Measurements from ENCODE around the gene SEC23IP.
A peak's percentile ranks its signal among the peaks of the same experiment; 100 is the strongest.

The SEC23IP gene

GRCh38 chr10:119892188-119893065, at the start of gene SEC23IP:
SEC23IP (plus strand) TSS chr10:119892730; CDS start chr10:119892783, 53 bp downstream.
- peak; percentile 92; the same call in 1 of the 2 replicates for TF ChIP-seq POLR2A (IDR thresholded peaks at IDR 0.05; ENCODE audit: low read depth, low read length)
- DNase-seq (ENCODE audit: insufficient read length, low spot score), result peak; percentile 94
- FAIRE-seq, result no peak

GRCh38 chr10:119845656-119846055, 46.9 kb upstream of the SEC23IP start:
- DNase-seq (ENCODE audit: insufficient read length, low spot score) (no peak), FAIRE-seq (no peak)
- no peak for TF ChIP-seq POLR2A (IDR thresholded peaks at IDR 0.05; ENCODE audit: low read depth, low read length)

DNA sequence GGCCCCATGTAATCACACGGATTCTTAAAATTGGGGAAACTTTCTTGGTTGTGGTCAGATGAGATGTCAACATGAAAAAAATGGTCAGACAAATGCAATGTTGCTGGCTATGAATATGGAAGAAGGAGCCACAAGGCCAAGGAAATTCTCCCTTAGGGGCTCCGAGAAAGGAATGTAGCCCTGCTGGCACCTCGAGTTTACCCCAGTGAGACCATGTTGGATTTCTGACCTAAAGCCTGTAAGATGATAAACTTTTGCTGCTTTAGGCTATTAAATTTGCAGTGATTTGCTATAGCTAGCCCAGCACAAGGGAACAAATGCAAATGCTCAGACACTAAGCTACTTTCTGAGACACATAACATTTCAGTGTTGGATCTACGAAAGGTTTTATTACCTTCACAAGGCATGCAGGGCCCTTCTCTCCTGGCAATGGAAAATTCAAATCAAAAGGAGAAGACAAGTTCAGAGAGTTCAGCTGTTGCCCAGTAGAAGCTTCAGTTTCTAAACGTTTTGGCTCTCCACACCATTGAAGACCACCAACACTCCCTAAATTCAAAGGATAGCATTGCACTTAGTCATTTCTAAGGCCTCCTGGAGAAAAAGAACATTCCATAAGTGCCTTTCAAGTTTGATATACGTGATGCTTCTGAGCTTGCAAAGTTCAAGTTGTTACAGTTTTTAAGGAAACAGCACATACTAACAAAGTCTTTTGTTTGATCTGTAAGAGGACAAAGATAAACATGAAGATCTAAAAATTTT, 43.3 kb upstream of the SEC23IP start:
- no peak for TF ChIP-seq POLR2A (IDR thresholded peaks at IDR 0.05; ENCODE audit: low read depth, low read length)
- peak; percentile 14 for DNase-seq (ENCODE audit: insufficient read length, low spot score)
- FAIRE-seq, result no peak

DNA sequence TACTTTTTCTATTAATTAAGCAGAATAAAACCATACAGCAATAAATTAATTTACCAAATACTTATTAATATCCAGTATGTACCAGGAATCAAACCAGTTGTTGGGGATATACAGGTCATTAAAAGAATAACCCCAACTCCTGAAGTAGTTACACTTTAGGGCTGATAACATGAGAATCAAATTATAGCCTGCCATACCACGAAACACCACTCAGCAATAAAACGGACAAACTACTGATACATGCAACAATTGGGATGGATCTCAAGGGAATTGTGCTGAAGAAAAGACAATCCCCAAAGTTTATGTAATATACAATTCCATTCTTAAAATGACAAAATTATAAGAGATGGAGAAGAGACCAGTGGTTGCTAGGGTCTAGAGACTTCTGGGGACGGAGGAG, 42.6 kb upstream of the SEC23IP start:
- no peak for FAIRE-seq
- TF ChIP-seq POLR2A (IDR thresholded peaks at IDR 0.05; ENCODE audit: low read depth, low read length), result no peak
- DNase-seq (ENCODE audit: insufficient read length, low spot score), result no peak

DNA sequence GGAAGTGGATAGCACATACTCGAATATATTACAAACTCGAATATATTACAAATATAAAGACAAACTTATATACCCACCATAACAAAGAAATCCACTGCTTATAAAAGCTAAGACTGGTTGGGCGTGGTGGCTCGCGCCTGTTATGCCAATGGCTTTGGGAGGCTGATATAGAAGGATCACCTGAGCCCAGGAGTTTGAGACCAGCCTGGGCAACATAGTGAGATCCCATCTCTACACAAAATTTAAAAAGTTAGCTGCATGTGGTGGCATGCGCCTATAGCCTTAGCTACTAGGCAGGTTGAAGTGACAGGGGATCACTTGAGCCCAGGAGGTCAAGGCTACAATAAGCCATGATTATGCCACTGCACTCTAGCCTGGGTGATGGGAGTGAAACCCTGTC, 40.3 kb upstream of the SEC23IP start:
- TF ChIP-seq POLR2A (IDR thresholded peaks at IDR 0.05; ENCODE audit: low read depth, low read length), result no peak
- no peak for FAIRE-seq
- DNase-seq (ENCODE audit: insufficient read length, low spot score), result no peak

DNA sequence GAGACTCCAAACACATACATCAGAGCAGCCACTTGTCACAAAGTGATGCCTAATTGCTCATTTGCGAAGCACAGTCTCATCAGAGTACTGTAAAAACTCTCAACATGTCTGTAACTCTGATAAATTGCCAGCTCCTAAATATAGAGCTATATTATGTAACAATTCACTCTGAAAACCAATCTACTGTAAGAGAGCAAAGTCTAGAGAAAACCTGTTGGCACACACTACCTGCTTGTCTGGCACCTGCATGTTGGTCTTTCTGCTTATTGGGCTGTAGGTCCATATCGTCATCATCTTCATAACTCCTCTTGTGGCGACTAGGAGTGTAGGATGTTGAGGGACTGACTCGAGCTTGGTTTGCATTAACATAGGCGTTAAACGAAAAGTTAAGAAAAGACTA, 39.7 kb upstream of the SEC23IP start:
- TF ChIP-seq POLR2A (IDR thresholded peaks at IDR 0.05; ENCODE audit: low read depth, low read length), result no peak
- DNase-seq (ENCODE audit: insufficient read length, low spot score), result no peak
- no peak for FAIRE-seq

GRCh38 chr10:119853574-119853973, 39.0 kb upstream of the SEC23IP start:
- TF ChIP-seq POLR2A (IDR thresholded peaks at IDR 0.05; ENCODE audit: low read depth, low read length), result no peak
- no peak for FAIRE-seq
- no peak for DNase-seq (ENCODE audit: insufficient read length, low spot score)

- TF ChIP-seq POLR2A (IDR thresholded peaks at IDR 0.05; ENCODE audit: low read depth, low read length), result no peak
- no peak for DNase-seq (ENCODE audit: insufficient read length, low spot score)
- FAIRE-seq, result no peak
These were observed 34.5 kb upstream of the SEC23IP start for GRCh38 chr10:119858063-119858462.

GRCh38 chr10:119859420-119860258, 32.9 kb upstream of the SEC23IP start:
- TF ChIP-seq POLR2A (IDR thresholded peaks at IDR 0.05; ENCODE audit: low read depth, low read length), result no peak
- DNase-seq (ENCODE audit: insufficient read length, low spot score) (no peak), FAIRE-seq (peak; percentile 94)

DNA sequence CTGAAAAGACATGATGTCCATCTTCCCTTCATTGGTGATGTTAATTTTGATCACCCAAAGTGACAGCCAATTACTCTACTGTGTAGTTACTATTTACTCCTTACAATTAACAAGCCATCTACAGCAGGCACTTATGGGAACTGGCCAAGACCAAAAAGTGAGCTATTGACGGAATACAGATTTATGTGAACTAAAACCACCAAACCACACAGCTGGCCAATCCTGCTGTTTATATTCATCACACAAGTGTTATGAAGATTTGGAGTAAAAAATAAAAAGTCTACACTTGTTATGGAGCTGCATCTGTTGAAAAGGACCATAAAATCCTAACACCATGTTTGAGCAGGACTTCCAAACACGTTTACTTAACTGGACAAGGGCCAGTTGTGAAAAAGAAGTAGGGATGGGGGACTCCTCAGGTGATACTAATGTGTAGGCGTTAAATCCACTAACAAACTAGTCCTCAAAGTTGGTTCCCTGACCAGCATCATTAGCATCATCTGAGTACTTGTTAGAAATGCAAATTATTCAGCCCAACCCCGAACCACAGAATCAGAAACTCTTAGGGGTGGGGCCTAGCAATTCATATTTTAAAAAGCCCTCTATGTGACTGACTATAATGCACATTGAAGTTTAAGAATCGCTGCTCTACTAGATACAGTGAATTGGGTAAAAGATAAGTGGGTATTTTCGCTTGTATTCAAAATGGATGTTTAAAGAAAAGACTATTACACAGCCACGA, 31.5 kb upstream of the SEC23IP start:
- no peak for TF ChIP-seq POLR2A (IDR thresholded peaks at IDR 0.05; ENCODE audit: low read depth, low read length)
- FAIRE-seq (peak; percentile 15), DNase-seq (ENCODE audit: insufficient read length, low spot score) (no peak)

- DNase-seq (ENCODE audit: insufficient read length, low spot score), result no peak
- FAIRE-seq, result peak; percentile 82
- no peak for TF ChIP-seq POLR2A (IDR thresholded peaks at IDR 0.05; ENCODE audit: low read depth, low read length)
These were observed 30.0 kb upstream of the SEC23IP start for GRCh38 chr10:119862524-119862923.

GRCh38 chr10:119863951-119864565, 28.5 kb upstream of the SEC23IP start:
- DNase-seq (ENCODE audit: insufficient read length, low spot score), result no peak
- TF ChIP-seq POLR2A (IDR thresholded peaks at IDR 0.05; ENCODE audit: low read depth, low read length), result no peak
- FAIRE-seq, result no peak

Measured in H54 (cell line).